HG02943 (cell line): ENCODE measurements around the gene WFS1.

Experiments
- ATAC-seq: cut with Tn5 transposase; IDR thresholded peaks from one replicate; pipeline ENCODE4 v1.9.1; 2021; ENCODE audit warnings: mild to moderate bottlenecking, low read depth, moderate library complexity; ENCODE audit not compliant: unreplicated experiment

Gene WFS1

GRCh38 chr4:6319530-6320150 is 50.0 kb downstream of the WFS1 start:
- ATAC-seq, result no peak

- no peak for ATAC-seq
Measured at GRCh38 chr4:6320663-6321062, 51.0 kb downstream of the WFS1 start.

DNA sequence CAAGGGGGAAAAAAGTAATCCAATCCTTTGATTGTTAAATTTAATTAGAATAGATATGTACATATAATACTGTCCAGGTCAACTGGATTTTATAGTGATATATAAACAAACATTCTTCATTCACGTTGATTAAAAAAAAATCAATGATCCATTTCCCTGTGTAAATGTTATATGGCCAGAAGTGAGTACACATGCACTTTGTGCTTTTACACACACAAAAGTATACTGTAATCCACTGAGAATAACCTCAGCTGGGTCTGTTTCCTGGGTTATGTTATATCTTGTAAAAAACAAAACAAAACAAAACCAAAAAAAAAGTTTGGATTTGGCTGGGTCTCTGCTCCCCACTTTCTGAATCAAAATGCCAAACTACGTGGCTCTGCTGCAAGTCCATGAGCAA is 51.7 kb downstream of the WFS1 start:
- no peak for ATAC-seq

- no peak for ATAC-seq
Measured at GRCh38 chr4:6322067-6322760, 52.6 kb downstream of the WFS1 start.

- no peak for ATAC-seq
Measured at GRCh38 chr4:6322761-6323566, 53.3 kb downstream of the WFS1 start.

DNA sequence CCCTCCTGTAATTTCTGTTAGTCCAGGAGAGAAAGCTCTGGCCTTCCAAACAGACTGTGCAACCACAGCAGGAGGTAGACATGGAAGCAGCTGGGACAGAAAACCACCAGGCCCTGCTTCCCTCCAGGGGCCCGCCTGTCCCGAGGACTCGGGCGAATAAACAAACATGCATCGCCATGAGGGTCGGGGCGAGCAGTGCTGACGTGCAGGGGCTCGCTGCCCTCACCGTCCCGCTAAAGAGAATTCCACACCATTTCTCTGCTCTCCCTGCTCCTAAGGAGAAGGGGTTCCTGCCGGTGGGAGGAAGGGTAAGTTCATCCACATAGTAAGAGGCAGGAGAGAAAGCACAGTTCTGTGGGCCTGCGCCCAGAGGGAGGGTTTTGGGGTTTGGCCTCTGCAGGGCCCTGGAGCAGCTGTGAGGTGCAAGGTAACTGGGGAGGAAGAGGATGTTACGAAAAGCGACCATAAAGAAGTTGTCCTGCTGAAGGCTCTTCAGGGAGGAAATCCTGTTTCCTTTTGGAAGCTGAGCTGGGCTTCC is 54.9 kb downstream of the WFS1 start:
- ATAC-seq, result no peak

- ATAC-seq, result no peak
Measured at GRCh38 chr4:6324999-6325787, 55.5 kb downstream of the WFS1 start.

DNA sequence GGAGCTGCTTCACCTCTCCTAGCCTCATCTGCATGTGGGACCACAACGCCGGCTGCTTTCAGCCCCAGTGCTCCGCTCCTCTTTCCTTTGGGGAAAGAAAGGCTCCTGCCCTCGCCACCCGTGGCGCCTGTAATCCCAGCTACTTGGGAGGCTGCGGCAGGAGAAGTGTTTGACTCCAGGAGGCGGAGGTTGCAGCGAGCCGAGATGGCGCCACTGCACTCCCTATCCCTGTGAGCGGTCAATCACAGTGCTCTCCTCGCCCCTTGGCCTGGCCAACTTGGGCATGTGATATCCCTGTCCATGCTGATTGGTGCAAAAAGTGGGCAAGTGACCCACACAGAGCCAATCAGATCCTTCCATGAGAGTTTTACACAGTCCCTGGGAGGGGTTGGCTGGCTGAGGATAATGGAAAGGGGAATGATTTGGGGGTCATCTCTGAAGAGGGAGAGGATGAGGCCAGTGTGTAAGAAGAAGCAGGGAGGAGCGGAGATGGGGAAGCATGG is 56.2 kb downstream of the WFS1 start:
- no peak for ATAC-seq

DNA sequence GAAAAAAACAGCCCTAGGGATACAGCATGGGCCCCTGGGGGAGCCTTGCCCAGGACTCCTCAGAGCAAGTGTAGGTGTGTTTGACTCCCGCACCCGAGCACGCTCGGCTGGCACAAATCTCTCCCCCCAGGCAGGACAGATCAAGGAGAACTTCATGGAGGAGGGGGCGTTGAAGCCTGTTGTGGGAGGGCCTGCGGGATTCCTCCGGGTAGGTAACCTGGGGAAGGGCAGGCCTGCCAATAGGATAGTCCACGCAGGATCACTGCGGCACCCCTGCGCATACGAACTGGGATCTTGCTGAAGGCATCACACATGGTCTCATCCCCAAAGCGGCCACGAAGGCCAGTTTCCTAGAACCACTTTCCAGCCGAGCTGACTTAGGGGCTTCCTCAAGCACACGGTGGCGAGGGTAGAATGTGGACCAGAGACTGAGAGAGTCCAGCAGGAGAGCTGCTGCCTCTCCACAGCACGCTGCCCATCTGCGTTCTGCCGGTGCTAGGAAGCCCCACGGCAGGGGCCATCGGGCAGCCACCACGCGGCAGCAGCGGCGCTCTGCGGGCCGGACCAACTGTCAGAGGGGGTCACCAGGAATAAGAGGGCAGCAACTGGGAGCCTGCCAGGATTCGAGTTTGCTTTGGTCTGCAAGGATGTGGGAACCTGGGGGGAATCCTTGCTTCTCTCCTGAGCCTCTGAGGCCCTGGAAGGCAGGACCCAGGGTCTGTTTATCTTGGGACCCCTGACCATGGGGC is 56.8 kb downstream of the WFS1 start:
- ATAC-seq, result no peak

DNA sequence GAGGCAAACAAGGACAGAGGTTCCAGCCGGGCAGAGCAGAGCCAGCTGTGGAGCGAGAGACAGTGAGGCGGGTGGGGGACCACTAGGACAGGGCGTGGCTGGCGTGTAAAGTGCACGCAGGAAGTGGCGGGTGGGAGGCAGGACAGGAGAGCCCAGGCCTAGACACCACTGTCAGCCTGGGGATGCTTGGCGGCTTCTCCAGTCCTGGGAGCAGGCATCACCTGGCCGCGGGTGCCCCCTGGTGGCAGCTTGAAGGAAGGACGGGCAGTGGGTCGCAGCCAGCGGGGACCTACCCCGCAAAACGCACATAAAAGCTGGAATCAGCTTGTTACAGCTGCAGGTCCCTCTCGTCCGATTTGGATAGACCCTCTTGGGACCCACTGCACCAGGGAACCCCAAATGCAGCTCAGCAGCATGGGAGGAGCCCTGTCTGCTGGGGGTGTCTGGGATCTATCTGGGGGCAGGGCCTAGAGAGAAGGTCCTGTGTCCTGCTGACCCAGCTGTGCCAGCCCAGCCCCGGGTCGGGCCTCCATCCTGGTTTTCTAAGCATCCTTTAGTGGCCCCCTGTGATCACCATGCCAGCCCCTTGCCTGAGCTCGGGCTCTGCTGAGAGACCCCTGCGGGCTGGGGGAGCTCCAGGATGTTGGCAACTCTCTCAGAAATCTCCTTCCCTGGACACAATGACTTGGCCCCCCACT is 57.7 kb downstream of the WFS1 start:
- peak; percentile 49 for ATAC-seq

GRCh38 chr4:6328526-6328925 is 58.9 kb downstream of the WFS1 start:
- ATAC-seq, result no peak

DNA sequence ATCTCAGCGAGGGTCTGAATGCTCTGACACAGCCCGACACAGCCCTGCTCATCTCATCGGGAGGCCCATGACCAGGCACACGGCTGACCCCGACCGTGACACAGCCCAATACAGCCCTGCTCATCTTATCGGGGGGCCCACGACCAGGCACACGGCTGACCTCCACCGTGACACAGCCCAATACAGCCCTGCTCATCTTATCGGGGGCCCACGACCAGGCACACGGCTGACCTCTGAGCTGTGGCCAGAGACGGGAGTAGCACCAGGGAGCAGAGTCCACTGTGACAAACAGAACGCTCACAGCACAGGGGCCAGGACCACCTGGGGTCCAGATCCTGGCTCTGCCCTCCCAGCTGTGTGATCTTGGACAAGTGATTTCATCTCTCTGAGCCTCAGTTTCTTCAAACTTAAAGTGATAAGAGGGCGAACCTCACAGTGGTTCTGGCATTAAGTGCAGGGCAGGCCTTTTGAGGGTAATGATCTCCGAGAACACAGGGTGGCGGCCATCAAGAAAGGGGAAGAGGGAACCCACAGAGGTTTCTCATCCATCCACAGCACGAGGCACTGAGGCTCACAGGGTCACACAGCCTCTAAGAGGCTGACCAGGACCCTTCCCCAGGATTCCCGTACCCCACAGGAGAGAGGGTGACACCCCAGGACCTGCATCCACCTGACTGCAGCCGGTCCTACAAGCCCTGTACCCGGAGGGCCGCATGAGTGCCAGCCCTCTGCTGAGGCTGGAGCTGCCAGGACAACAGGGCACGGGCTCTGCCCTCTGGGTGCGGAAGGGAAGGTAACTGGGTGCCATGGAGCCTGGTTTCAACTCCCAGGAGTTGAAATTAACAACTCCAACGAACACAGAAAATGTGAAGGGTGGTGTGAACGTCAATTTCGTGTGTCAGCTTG is 60.1 kb downstream of the WFS1 start:
- ATAC-seq, result no peak

- no peak for ATAC-seq
Measured at GRCh38 chr4:6330384-6330767, 60.7 kb downstream of the WFS1 start.

GRCh38 chr4:6331018-6331417 is 61.4 kb downstream of the WFS1 start:
- ATAC-seq, result no peak

DNA sequence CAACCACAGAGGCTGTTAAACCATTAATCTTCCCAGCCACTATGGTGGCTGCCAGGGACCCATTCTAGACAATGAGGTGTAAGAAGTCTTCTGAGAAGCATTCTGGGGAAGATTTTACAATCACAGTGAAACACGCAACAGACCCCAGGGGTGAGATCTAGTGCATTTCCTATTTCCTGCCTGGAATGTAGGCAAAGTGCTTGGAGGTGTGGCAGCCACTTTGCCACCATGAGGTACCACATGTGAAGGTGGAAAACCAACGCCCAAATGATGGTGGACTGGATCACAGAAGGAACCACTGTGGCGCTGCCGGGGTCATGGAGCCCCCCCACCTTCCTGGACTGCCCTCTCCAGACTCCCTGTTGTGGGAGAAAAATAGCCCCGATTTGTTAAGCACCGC is 61.8 kb downstream of the WFS1 start:
- ATAC-seq, result no peak

DNA sequence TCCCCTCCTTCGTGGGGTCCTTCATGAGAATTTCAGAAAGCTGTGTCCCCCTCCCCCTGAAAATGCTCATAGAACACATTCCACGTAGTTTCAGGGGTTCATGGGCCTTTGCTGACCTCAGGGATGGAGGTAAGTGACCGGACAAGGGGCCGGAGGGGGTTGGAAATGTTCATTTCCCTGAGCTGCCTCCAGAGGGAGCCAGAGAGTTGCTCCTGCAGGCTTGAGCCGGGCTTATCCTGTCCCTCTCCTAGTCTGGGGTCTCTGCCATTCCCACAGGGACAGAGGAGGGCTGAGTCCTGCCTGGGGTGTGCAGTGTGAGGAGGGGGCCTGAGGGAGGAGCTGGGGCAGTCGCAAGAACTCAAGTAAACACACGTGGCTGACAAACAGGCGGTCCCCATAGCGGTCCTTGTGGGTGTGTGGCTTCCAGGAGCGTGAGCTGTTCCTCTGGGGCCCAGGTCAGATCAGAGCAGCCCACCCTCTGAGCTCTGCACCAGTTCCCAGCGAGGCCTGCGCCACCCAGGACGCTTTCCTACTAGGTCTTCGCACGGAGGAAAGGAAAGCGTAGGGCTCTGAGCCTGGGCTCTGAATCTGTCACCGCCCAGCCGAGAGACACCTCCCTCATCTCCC is 62.5 kb downstream of the WFS1 start:
- ATAC-seq, result no peak

- ATAC-seq, result no peak
Measured at GRCh38 chr4:6332669-6333050, 63.0 kb downstream of the WFS1 start.
